K562 (cell line): ENCODE data around the gene POMGNT1. TPM values are rescaled to one million over a fixed set of nuclear protein-coding genes. Genes with fewer than 3 reads are reported as not detected.
A peak's percentile ranks its signal among the peaks of the same experiment; 100 is the strongest.

Experiments
- E2F8 ChIP-seq: fragments of 450-650 bp; IDR thresholded peaks from 2 replicates; pipeline ENCODE4 v1.7.1; 2018; ENCODE audit warnings: mild to moderate bottlenecking, low read depth; ENCODE audit not compliant: partially characterized antibody
- HDAC1 ChIP-seq, 2 experiments: fragments of 450-650 bp; IDR thresholded peaks; 2 replicates each; pipeline ENCODE4 v1.6.1; 2016 to 2017; ENCODE audit warnings: inconsistent platforms in 1 of 2, mild to moderate bottlenecking in 1 of 2, moderate library complexity in 1 of 2
- HIVEP1 ChIP-seq: fragments of 250-450 bp; sonication (Bioruptor Pico); IDR thresholded peaks from 2 replicates; pipeline ENCODE4 v1.4.0; 2020; ENCODE audit warnings: mild to moderate bottlenecking
- HNRNPH1 ChIP-seq: fragments of 200-400 bp; formaldehyde crosslinking; optimal IDR thresholded peaks from 2 replicates; pipeline ENCODE3; 2017; ENCODE audit warnings: low read depth, mild to moderate bottlenecking, low read length, moderate library complexity
- MLX ChIP-seq, 2 experiments: fragments of 450-650 bp in 1 of 2; sonication (generic) in 1 of 2; formaldehyde crosslinking; conservative IDR thresholded peaks; 2 replicates each; pipeline versions ENCODE4 v1.4.0 to v1.8.1; 2020 to 2022; ENCODE audit warnings: mild to moderate bottlenecking in 1 of 2, missing genetic modification reagents in 1 of 2
- MTA2 ChIP-seq: fragments of 450-650 bp; IDR thresholded peaks from 2 replicates; pipeline ENCODE4 v1.6.1; 2016; ENCODE audit warnings: low read depth
- NFYB ChIP-seq: IDR thresholded peaks from 2 replicates; pipeline ENCODE4 v1.6.1; 2011; ENCODE audit warnings: mild to moderate bottlenecking, moderate library complexity; ENCODE audit not compliant: insufficient read length; ENCODE audit errors: extremely low read depth
- PBX2 ChIP-seq, 2 experiments: IDR thresholded peaks in 1 of 2; conservative IDR thresholded peaks in 1 of 2; 2 replicates each; pipeline ENCODE4 v1.6.1; 2016; ENCODE audit warnings: low read depth in 2 of 2, mild to moderate bottlenecking in 1 of 2, missing compliant biosample characterization in 1 of 2, missing genetic modification characterization in 1 of 2, moderate library complexity in 1 of 2
- POLR2B ChIP-seq: fragments of 450-650 bp; IDR thresholded peaks from 2 replicates; pipeline ENCODE4 v1.6.1; 2018; ENCODE audit warnings: low read depth; ENCODE audit not compliant: partially characterized antibody
- PTTG1 ChIP-seq: fragments of 450-650 bp; IDR thresholded peaks from 2 replicates; pipeline ENCODE4 v1.6.1; 2016; ENCODE audit warnings: low read depth, mild to moderate bottlenecking, missing genetic modification characterization, missing compliant biosample characterization
- RAD51 ChIP-seq: fragments of 450-650 bp; IDR thresholded peaks from 2 replicates; pipeline ENCODE4 v1.7.1; 2016; ENCODE audit warnings: low read depth, mild to moderate bottlenecking, borderline replicate concordance
- RCOR1 ChIP-seq, 2 experiments: IDR thresholded peaks; 2 replicates each; pipeline ENCODE4 v1.6.1; 2012; ENCODE audit warnings: low read depth in 2 of 2, low read length in 2 of 2, borderline replicate concordance in 1 of 2, improper control_type of control experiment in 1 of 2
- TCF3 ChIP-seq: sonication (generic); formaldehyde crosslinking; IDR thresholded peaks from 2 replicates; pipeline ENCODE4 v1.4.0; 2020; ENCODE audit warnings: mild to moderate bottlenecking, missing genetic modification reagents
- THAP7 ChIP-seq: fragments of 250-450 bp; sonication (Bioruptor Pico); IDR thresholded peaks from 2 replicates; pipeline ENCODE4 v1.5.0; 2021
- TRIM24 ChIP-seq, 2 experiments: fragments of 450-650 bp; IDR thresholded peaks; 2 replicates each; pipeline ENCODE4 v1.6.1; 2016
- ZBTB33 ChIP-seq: sonication (generic); formaldehyde crosslinking; IDR thresholded peaks from 2 replicates; pipeline ENCODE4 v1.8.1; 2023; ENCODE audit warnings: mild to moderate bottlenecking, missing genetic modification reagents
- ZKSCAN3 ChIP-seq: fragments of 250-450 bp; sonication (Bioruptor Pico); IDR thresholded peaks from 2 replicates; pipeline ENCODE4 v1.4.0; 2020
- ZNF121 ChIP-seq: sonication (generic); formaldehyde crosslinking; conservative IDR thresholded peaks from 2 replicates; pipeline ENCODE4 v1.8.0; 2022; ENCODE audit warnings: missing genetic modification reagents
- ZNF431 ChIP-seq: sonication (generic); formaldehyde crosslinking; IDR thresholded peaks from 2 replicates; pipeline ENCODE4 v1.8.0; 2022; ENCODE audit warnings: mild to moderate bottlenecking, missing genetic modification reagents
- ZZZ3 ChIP-seq: fragments of 450-650 bp; IDR thresholded peaks from 2 replicates; pipeline ENCODE4 v1.6.1; 2016; ENCODE audit warnings: antibody characterized with exemption, mild to moderate bottlenecking, moderate library complexity
- polyA plus RNA-seq, 8 experiments: library from polyadenylated mRNA; depleted of rRNA in 4 of 8; stranded (reverse) in 5 of 8; unstranded in 3 of 8; fragments of >200 nt; fragmentation: Nextera tagmentation in 2 of 8; fragmentation: Illumina TruSeq in 1 of 8; extraction: Ambion mirVana in 2 of 8; extraction: Trizol in 1 of 8; gene quantifications; 2 replicates each; pipeline versions ENCODE4 v1.2.1 to v1.2.3, GENCODE V29; 2011 to 2014; ENCODE audit warnings: inconsistent platforms in 1 of 8, missing spikeins in 1 of 8
- total RNA-seq, 7 experiments: library from RNA; depleted of rRNA in 6 of 7; stranded (reverse); fragments of >200 nt in 6 of 7; fragmentation: Illumina TruSeq in 2 of 7; extraction: Trizol in 2 of 7; gene quantifications; 2 replicates each; pipeline versions ENCODE4 v1.2.1 to v1.2.3, GENCODE V29; 2011 to 2021; ENCODE audit warnings: low replicate concordance in 1 of 7

Gene POMGNT1
- total and polyA plus RNA-seq, 9 of the 15 experiments (the other 6 are each of a cell fraction or from before 2014, with no cell fraction given), result 14.1 to 58.9 (median 37.8) TPM

- TF ChIP-seq ZNF431 (CRISPR knock-in tag), result peak; percentile 57; the same call in 1 of the 2 replicates
- no peak for TF ChIP-seq PTTG1
- no peak for TF ChIP-seq HDAC1 (IDR thresholded peaks at IDR 0.05)
- no peak for TF ChIP-seq MTA2
- TF ChIP-seq ZZZ3, result no peak
- no peak for TF ChIP-seq NFYB
- peak in 1 of 2 experiments; percentile 34; a peak in 1 of 4 replicates for TF ChIP-seq TRIM24 (IDR thresholded peaks at IDR 0.05)
- TF ChIP-seq RAD51, result no peak
- no peak for TF ChIP-seq THAP7 (CRISPR knock-in tag)
- TF ChIP-seq RCOR1 (IDR thresholded peaks at IDR 0.05; ENCODE audit: borderline replicate concordance in 1 of 2, low read depth in 2 of 2, low read length in 2 of 2), result peak in 1 of 2 experiments; percentile 62; a peak in 1 of 4 replicates
- TF ChIP-seq MLX (CRISPR knock-in tag; conservative IDR thresholded peaks at IDR 0.05), result no peak
- no peak for TF ChIP-seq PBX2 (CRISPR knock-in tag; IDR thresholded peaks at IDR 0.05; ENCODE audit: low read depth)
- no peak for TF ChIP-seq PBX2 (tag; conservative IDR thresholded peaks at IDR 0.05; ENCODE audit: low read depth)
- no peak for TF ChIP-seq HIVEP1 (CRISPR knock-in tag)
- no peak for TF ChIP-seq POLR2B
- no peak for TF ChIP-seq HNRNPH1
- TF ChIP-seq ZBTB33, result no peak
- no peak for TF ChIP-seq E2F8
- no peak for TF ChIP-seq ZKSCAN3 (CRISPR knock-in tag)
- no peak for TF ChIP-seq ZNF121 (CRISPR knock-in tag)
- TF ChIP-seq TCF3 (CRISPR knock-in tag), result no peak
Observed at GRCh38 chr1:46173361-46173856, 24.8 kb downstream of the POMGNT1 start (continued).
